ENCODE data around the gene SH3BGRL2. TPM values are rescaled to one million over a fixed set of nuclear protein-coding genes. Genes with fewer than 3 reads are reported as not detected.

Gene SH3BGRL2
- total RNA-seq, 1 donor from 2014 or later: 31.6 TPM

DNA sequence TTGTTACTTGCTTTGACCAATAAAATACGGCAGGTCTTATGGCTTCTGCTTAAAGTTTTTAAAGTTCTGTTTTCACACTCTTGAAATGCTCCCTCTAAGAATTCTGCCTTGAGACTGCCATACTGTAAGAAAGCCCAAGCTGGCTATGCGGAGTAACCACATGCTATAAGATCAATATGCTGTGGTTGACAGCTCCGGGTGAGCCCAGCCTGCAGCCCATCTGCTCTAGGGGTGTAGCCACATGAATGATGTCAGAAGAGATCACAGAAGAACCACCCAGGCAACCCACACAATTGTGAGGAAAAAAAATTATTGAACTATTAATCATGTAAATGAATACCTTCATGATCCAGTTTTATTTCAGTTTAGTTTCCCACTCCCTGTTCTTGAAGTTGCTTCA is 26.1 kb upstream of the SH3BGRL2 start:
- Histone ChIP-seq H3K27me3 (ENCODE audit: control insufficient read depth, insufficient read depth, low read length) (no peaks in the 10 kb centered on the region), H3K4me3 (ENCODE audit: low read depth, low read length) (no peak overlapping the region), H3K36me3 (ENCODE audit: control insufficient read depth, insufficient read depth, low read length) (no peaks in the 10 kb centered on the region)
- TF ChIP-seq, protein P1, sequence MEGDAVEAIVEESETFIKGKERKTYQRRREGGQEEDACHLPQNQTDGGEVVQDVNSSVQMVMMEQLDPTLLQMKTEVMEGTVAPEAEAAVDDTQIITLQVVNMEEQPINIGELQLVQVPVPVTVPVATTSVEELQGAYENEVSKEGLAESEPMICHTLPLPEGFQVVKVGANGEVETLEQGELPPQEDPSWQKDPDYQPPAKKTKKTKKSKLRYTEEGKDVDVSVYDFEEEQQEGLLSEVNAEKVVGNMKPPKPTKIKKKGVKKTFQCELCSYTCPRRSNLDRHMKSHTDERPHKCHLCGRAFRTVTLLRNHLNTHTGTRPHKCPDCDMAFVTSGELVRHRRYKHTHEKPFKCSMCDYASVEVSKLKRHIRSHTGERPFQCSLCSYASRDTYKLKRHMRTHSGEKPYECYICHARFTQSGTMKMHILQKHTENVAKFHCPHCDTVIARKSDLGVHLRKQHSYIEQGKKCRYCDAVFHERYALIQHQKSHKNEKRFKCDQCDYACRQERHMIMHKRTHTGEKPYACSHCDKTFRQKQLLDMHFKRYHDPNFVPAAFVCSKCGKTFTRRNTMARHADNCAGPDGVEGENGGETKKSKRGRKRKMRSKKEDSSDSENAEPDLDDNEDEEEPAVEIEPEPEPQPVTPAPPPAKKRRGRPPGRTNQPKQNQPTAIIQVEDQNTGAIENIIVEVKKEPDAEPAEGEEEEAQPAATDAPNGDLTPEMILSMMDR (IDR thresholded peaks at IDR 0.05; ENCODE audit: insufficient read depth, low read length, poor library complexity, severe bottlenecking): no peak
- no peak for DNase-seq (ENCODE audit: low read depth)

DNA sequence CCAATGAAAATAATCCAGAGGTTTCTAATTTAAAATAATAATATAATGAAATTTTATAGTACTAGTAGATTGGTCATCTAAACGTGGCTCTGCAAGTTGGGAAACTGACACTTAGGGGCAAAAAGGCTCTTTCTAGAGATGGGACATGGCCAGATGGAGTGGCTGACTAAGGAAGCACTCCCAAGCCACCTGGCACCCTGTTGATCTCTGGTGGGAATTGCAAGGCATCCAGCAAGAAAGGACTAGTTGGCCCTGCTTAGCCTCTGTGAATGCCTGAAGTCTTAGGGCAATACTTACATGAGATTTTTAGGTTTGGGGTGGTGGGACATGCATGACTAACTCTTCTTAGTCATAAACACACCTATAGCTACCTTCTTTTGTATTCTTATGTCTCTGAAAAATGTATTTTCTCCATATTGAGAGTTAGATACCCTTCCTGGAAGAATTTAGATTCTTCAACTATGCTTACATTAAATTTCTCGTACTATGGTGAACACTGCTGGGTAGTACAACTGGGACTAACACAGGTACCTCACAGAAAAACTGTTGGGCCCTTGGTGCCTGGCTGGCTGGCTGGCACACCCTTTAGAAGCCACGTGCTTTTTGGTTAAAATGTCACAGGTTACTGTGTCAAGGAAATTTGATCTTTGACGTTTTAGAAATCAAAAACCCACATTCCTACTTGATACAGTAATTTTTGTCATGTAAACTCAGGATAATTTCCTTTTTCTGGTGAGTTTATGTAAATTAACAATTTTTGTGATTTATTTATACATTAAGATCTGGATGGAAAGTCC is 25.0 kb upstream of the SH3BGRL2 start:
- Histone ChIP-seq H3K36me3 (ENCODE audit: control insufficient read depth, insufficient read depth, low read length) (no peaks in the 10 kb centered on the region), H3K4me3 (ENCODE audit: low read depth, low read length) (no peak overlapping the region), H3K27me3 (ENCODE audit: control insufficient read depth, insufficient read depth, low read length) (no peaks in the 10 kb centered on the region)
- TF ChIP-seq, protein P1 (IDR thresholded peaks at IDR 0.05; ENCODE audit: insufficient read depth, low read length, poor library complexity, severe bottlenecking): no peak
- DNase-seq (ENCODE audit: low read depth): no peak

DNA sequence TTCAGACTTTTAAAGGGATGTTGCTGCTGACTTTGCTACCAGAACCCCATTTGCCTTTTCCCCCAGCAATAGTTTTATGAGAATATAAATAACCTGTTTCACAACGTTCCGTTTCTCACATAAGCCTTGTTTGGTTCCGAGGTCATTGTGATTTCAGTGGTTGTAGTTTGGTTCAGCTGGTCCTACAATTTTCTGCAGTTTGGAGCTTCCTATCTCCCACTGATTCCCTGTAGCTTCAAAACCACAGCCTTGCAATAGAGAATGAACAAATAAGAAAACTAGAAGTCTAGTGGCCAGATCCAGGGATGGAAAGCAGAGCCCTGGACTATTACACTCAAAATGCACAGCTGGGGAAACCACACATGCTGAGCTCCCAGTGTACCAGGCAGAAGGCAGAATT is 24.1 kb upstream of the SH3BGRL2 start:
- TF ChIP-seq, protein P1 (IDR thresholded peaks at IDR 0.05; ENCODE audit: insufficient read depth, low read length, poor library complexity, severe bottlenecking): no peak
- Histone ChIP-seq H3K4me3 (ENCODE audit: low read depth, low read length) (no peak overlapping the region), H3K27me3 (ENCODE audit: control insufficient read depth, insufficient read depth, low read length) (no peaks in the 10 kb centered on the region), H3K36me3 (ENCODE audit: control insufficient read depth, insufficient read depth, low read length) (no peaks in the 10 kb centered on the region)
- DNase-seq (ENCODE audit: low read depth): no peak

DNA sequence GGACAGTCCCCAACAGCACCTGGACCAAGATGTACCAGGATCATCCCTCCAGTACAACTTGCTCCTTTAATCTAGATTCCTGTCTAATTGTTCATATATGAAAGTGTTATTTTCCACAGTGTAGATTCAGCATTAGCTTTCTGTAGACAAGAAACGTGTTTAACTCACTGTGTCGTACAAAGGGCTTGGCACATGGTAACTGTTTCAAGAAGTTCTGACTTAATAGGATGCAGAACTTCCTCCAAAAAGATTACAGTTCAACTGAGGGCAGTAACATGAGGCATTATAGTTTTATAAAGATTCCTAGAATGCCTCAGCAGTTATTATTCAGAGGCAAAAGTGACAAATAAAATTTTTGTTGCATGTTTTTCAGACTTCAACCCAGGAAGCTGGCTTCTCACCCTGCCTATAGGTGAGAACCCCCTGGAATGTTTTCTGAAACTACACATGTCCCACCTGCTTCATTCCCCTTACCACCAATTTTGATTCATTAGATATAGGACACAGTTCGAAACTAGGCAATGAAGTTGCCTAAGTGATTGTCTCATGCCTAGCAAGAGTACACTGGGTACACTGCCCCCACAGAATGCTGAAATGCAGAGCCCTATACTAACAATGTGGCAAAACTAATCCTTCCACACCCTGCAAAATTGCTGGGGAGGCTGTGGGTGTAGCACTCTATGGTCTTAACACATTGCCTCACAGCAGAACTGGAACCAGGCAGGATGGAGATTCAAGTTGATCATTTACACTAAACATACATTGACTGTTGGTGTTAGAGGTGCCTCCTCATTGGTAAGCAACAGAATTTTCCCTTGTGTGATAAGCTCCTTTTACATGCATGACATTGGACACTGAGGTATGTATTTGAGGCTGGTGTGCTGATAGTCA is 22.6 kb upstream of the SH3BGRL2 start:
- DNase-seq (ENCODE audit: low read depth): no peak
- TF ChIP-seq, protein P1 (IDR thresholded peaks at IDR 0.05; ENCODE audit: insufficient read depth, low read length, poor library complexity, severe bottlenecking): no peak
- no peaks in the 10 kb centered on the region for H3K27me3 ChIP-seq (ENCODE audit: control insufficient read depth, insufficient read depth, low read length)
- no peaks in the 10 kb centered on the region for H3K36me3 ChIP-seq (ENCODE audit: control insufficient read depth, insufficient read depth, low read length)
- no peak overlapping the region for H3K4me3 ChIP-seq (ENCODE audit: low read depth, low read length)

DNA sequence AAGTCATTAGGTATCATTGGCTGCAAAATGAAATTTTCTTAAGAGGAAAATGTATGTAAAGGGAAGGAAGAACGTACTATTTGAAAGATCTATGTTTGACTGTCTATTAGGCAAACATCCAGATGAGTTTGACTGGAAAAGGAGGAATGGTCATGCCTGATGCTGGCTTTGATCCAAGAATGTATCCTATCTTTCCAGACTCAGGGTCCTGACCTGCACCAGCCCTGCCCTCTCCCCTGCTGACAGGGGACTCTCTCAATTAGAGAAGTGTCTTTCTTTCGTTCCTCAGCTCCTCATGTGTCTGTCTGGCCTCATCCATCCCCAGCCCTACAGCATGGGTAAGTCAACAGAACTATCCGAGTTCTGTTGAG is 21.9 kb upstream of the SH3BGRL2 start:
- DNase-seq (ENCODE audit: low read depth): no peak
- TF ChIP-seq, protein P1 (IDR thresholded peaks at IDR 0.05; ENCODE audit: insufficient read depth, low read length, poor library complexity, severe bottlenecking): no peak
- H3K36me3 ChIP-seq (ENCODE audit: control insufficient read depth, insufficient read depth, low read length): no peaks in the 10 kb centered on the region

More for the DNA sequence above, 21.9 kb upstream of the SH3BGRL2 start:
- no peak overlapping the region for H3K4me3 ChIP-seq (ENCODE audit: low read depth, low read length)
- H3K27me3 ChIP-seq (ENCODE audit: control insufficient read depth, insufficient read depth, low read length): no peaks in the 10 kb centered on the region

Measured in kidney epithelial cell (primary cell).